HepG2 (cell line): ENCODE results near the gene SCGB1C1. TPM values are rescaled to one million over a fixed set of nuclear protein-coding genes. Genes with fewer than 3 reads are reported as not detected.

ENCODE experiments used
- ATAC-seq: fragments of 200-7000 bp; cut with Tn5 transposase; 3 replicates; pipeline ENCODE4 v1.9.1; 2020; ENCODE audit warnings: mild to moderate bottlenecking, moderate library complexity
- BruUV-seq: library from RNA; stranded (reverse); fragments of 400-500 nt; replicated peaks from 2 replicates; lab custom pipeline; 2021; lab: Mats Ljungman, UMichigan
- CTCF ChIA-PET: fragments of 300-600 bp; formaldehyde crosslinking; extraction: SDS; loops from one replicate; lab custom pipeline; 2021; ENCODE audit warnings: low total read pairs, inconsistent platforms, low intra/inter-chr PET ratio; lab: Yijun Ruan, JAX
- POLR2A ChIA-PET: fragments of 350-600 bp; sonication (Branson Sonifier 250); formaldehyde crosslinking; loops from one replicate; lab custom pipeline; 2020; ENCODE audit warnings: antibody characterized with exemption, inconsistent platforms; lab: Yijun Ruan, JAX
- DNase-seq: peaks from one replicate; pipeline ENCODE4 v3.0.0-alpha.2; 2015; ENCODE audit warnings: low spot score
- FAIRE-seq: peaks from 3 replicates; lab custom pipeline; 2011; peaks lifted over from hg19 to GRCh38; lab: Jason Lieb, UNC
- H2AFZ ChIP-seq: one replicate; pipeline ENCODE4 v1.6.1; 2011; ENCODE audit warnings: low read length, inconsistent platforms
- H3K27ac ChIP-seq: fragments of 300-600 bp; 3 replicates; pipeline ENCODE4 v1.8.0; 2011; ENCODE audit warnings: mixed run types, mild to moderate bottlenecking, mixed read lengths, low read length, inconsistent platforms; ENCODE audit not compliant: insufficient read depth; ENCODE audit errors: extremely low read length
- H3K27me3 ChIP-seq, 2 experiments: fragments of 200-600 bp in 1 of 2; 2 replicates in 1 of 2; 3 replicates in 1 of 2; pipeline versions ENCODE4 v1.6.0 to v1.8.0; 2011; ENCODE audit warnings: low read length in 2 of 2, mild to moderate bottlenecking in 2 of 2, moderate library complexity in 2 of 2, inconsistent platforms in 1 of 2; ENCODE audit not compliant: insufficient read depth in 2 of 2, control insufficient read depth in 1 of 2
- H3K36me3 ChIP-seq, 2 experiments: fragments of 200-600 bp in 1 of 2; replicated peaks in 1 of 2; 2 replicates in 1 of 2; 3 replicates in 1 of 2; pipeline versions ENCODE4 v1.5.1 to v1.8.0; 2011; ENCODE audit warnings: low read length in 2 of 2, inconsistent platforms in 1 of 2; ENCODE audit not compliant: insufficient read depth in 2 of 2, control insufficient read depth in 1 of 2
- H3K4me1 ChIP-seq: 2 replicates; pipeline ENCODE4 v1.5.1; 2012; ENCODE audit warnings: low read length, inconsistent platforms; ENCODE audit not compliant: insufficient read depth
- H3K4me2 ChIP-seq: 2 replicates; pipeline ENCODE4 v1.6.0; 2011; ENCODE audit warnings: low read depth, low read length, inconsistent platforms
- H3K4me3 ChIP-seq, 3 experiments: fragments of 200-600 bp in 1 of 3; sonication (generic), shearing (Covaris generic) in 1 of 3; replicated peaks in 1 of 3; 2 replicates each; pipeline ENCODE4 v1.5.1; 2011 to 2016; ENCODE audit warnings: low read length in 3 of 3, inconsistent platforms in 2 of 3, low read depth in 2 of 3, mild to moderate bottlenecking in 2 of 3, control low read depth in 1 of 3, mixed read lengths in 1 of 3; ENCODE audit not compliant: insufficient read depth in 1 of 3
- H3K79me2 ChIP-seq: one replicate; pipeline ENCODE4 v1.6.1; 2011; ENCODE audit warnings: low read length, inconsistent platforms; ENCODE audit not compliant: insufficient read depth
- H3K9ac ChIP-seq: 2 replicates; pipeline ENCODE4 v1.6.0; 2011; ENCODE audit warnings: mild to moderate bottlenecking, low read depth, low read length, inconsistent platforms; ENCODE audit not compliant: insufficient read depth
- H3K9me3 ChIP-seq: 2 replicates; pipeline ENCODE4 v1.5.1; 2012; ENCODE audit warnings: mild to moderate bottlenecking, low read length
- H4K20me1 ChIP-seq: 2 replicates; pipeline ENCODE4 v1.6.0; 2011; ENCODE audit warnings: inconsistent platforms, mild to moderate bottlenecking, low read length, moderate library complexity; ENCODE audit not compliant: insufficient read depth
- AGO2 ChIP-seq: fragments of 200-400 bp; formaldehyde crosslinking; optimal IDR thresholded peaks from 2 replicates; pipeline ENCODE3; 2017; ENCODE audit warnings: mild to moderate bottlenecking, low read depth, low read length, moderate library complexity
- GMEB2 ChIP-seq: IDR thresholded peaks from 2 replicates; pipeline ENCODE4 v1.6.1; 2016; ENCODE audit warnings: missing biosample characterization, missing genetic modification reagents, low read depth
- KLF15 ChIP-seq: sonication (generic); formaldehyde crosslinking; IDR thresholded peaks from 2 replicates; pipeline ENCODE4 v1.8.1; 2023; ENCODE audit warnings: borderline replicate concordance, mild to moderate bottlenecking, inconsistent platforms, missing genetic modification reagents, mixed read lengths
- RBFOX2 ChIP-seq: fragments of 200-400 bp; formaldehyde crosslinking; IDR thresholded peaks from 2 replicates; pipeline ENCODE4 v1.6.1; 2017; ENCODE audit warnings: low read depth, mild to moderate bottlenecking, low read length
- WIZ ChIP-seq: sonication (generic); formaldehyde crosslinking; IDR thresholded peaks from 2 replicates; pipeline ENCODE4 v1.5.1; 2020; ENCODE audit warnings: mild to moderate bottlenecking, missing genetic modification reagents
- ZBTB34 ChIP-seq: sonication (generic); formaldehyde crosslinking; IDR thresholded peaks from 2 replicates; pipeline ENCODE4 v1.8.0; 2022; ENCODE audit warnings: mild to moderate bottlenecking, missing genetic modification reagents
- ZMAT5 ChIP-seq: sonication (generic); formaldehyde crosslinking; IDR thresholded peaks from 2 replicates; pipeline ENCODE4 v1.5.0; 2020; ENCODE audit warnings: mild to moderate bottlenecking, low read depth, missing genetic modification reagents, borderline replicate concordance
- ZNF280D ChIP-seq: sonication (generic); formaldehyde crosslinking; IDR thresholded peaks from 2 replicates; pipeline ENCODE4 v1.5.1; 2020; ENCODE audit warnings: mild to moderate bottlenecking, missing genetic modification reagents
- WGBS: methylation state at CpG from one replicate; pipeline ENCODE4 v1.1.6; 2017; ENCODE audit warnings: low lambda C conversion rate; 5-methylcytosine and 5-hydroxymethylcytosine counted together
- in situ Hi-C: cut with HindIII; loops from 2 replicates; pipeline ENCODE4 v1.10.0; 2017; ENCODE audit warnings: low pct_unique_long_range_greater_than_20kb; ENCODE audit not compliant: extremely low pct_ligation_motif_present
- intact Hi-C: fragments of 100-400 bp; cut with micrococcal nuclease; formaldehyde crosslinking; loops from one replicate; pipeline ENCODE4 v1.10.0; 2022; ENCODE audit not compliant: unreplicated experiment
- polyA plus RNA-seq, 8 experiments: library from polyadenylated mRNA; depleted of rRNA in 3 of 8; stranded (reverse) in 7 of 8; unstranded in 1 of 8; fragments of >200 nt; fragmentation: Illumina TruSeq in 4 of 8; extraction: Trizol in 4 of 8; gene quantifications; 2 replicates each; pipeline versions ENCODE4 v1.2.1 to v1.2.3, GENCODE V29; 2011 to 2016; ENCODE audit warnings: low read depth in 4 of 8, missing spikeins in 1 of 8, mixed read lengths in 1 of 8; ENCODE audit not compliant: insufficient read depth in 1 of 8
- total RNA-seq, 5 experiments: library from RNA; depleted of rRNA; stranded (reverse); fragments of >200 nt; fragmentation: Illumina TruSeq; extraction: Trizol; gene quantifications; 2 replicates each; pipeline ENCODE4 v1.2.3, GENCODE V29; 2016; ENCODE audit warnings: low read depth in 1 of 5

SCGB1C1 gene
- total and polyA plus RNA-seq, 2 of the 13 experiments (the other 11 are each of a cell fraction or from before 2014, with no cell fraction given) = not detected

- 93% methylated on average over 5 of the region's 17 CpGs for WGBS
- Histone ChIP-seq H4K20me1 (no peaks in the 10 kb centered on the region; the same call in 1 of the 2 replicates), H2AFZ (no peak overlapping the region), H3K4me1 (peaks cover 40% of the 10 kb centered on the region), H3K9me3 (no peaks in the 10 kb centered on the region), H3K36me3 (peaks cover 36 to 59% of the 10 kb centered on the region in 2 experiments), H3K27ac (no peak overlapping the region), H3K27me3 (no peaks in the 10 kb centered on the region; a peak in 1 of 5 replicates), H3K9ac (no peak overlapping the region), H3K79me2 (peaks cover 26% of the 10 kb centered on the region), H3K4me2 (no peak overlapping the region), H3K4me3 (no peak overlapping the region)
- DNase-seq = no peak
- in situ Hi-C loops (no loop called here), intact Hi-C loops (no loop called here)
- no peak for ATAC-seq
- TF ChIP-seq RBFOX2 (peak; percentile 28; the same call in 1 of the 2 replicates), AGO2 (peak; percentile 63), ZMAT5 (CRISPR knock-in tag) (no peak)
- no TSS peak for BruUV-seq
- POLR2A ChIA-PET = no interaction called here
- FAIRE-seq = no peak
- CTCF ChIA-PET = no interaction called here
These were observed 19.5 kb downstream of the SCGB1C1 start for GRCh38 chr11:212150-213100.

GRCh38 chr11:213111-213510 lies 20.2 kb downstream of the SCGB1C1 start:
- intact Hi-C loops (no loop called here), in situ Hi-C loops (no loop called here)
- no peak overlapping the region for H3K9ac ChIP-seq
- ATAC-seq (no peak), FAIRE-seq (no peak), DNase-seq (no peak)
- peaks cover 42% of the 10 kb centered on the region for H3K4me1 ChIP-seq
- no peaks in the 10 kb centered on the region; a peak in 1 of 5 replicates for H3K27me3 ChIP-seq
- H4K20me1 ChIP-seq = no peaks in the 10 kb centered on the region; the same call in 1 of the 2 replicates
- H3K4me3 ChIP-seq = no peak overlapping the region
- CTCF ChIA-PET = no interaction called here
- H3K36me3 ChIP-seq = peaks cover 36 to 60% of the 10 kb centered on the region in 2 experiments
- no peaks in the 10 kb centered on the region for H3K9me3 ChIP-seq
- H3K4me2 ChIP-seq = no peak overlapping the region
- H3K27ac ChIP-seq = no peak overlapping the region
- POLR2A ChIA-PET = no interaction called here
- BruUV-seq = no TSS peak
- 92% methylated on average over 4 of the region's 4 CpGs for WGBS
- H2AFZ ChIP-seq = no peak overlapping the region
- peaks cover 25% of the 10 kb centered on the region for H3K79me2 ChIP-seq
- TF ChIP-seq KLF15 (CRISPR knock-in tag) = no peak
- no peak for TF ChIP-seq GMEB2 (CRISPR knock-in tag)
- TF ChIP-seq ZBTB34 (CRISPR knock-in tag) = no peak
- no peak for TF ChIP-seq WIZ (CRISPR knock-in tag)
- no peak for TF ChIP-seq ZNF280D (CRISPR knock-in tag)
